ENCODE data around the gene TMEM176A. TPM values are rescaled to one million over a fixed set of nuclear protein-coding genes. Genes with fewer than 3 reads are reported as not detected.

The TMEM176A gene
- total RNA-seq, 1 donor from 2014 or later = 9.6 TPM

DNA sequence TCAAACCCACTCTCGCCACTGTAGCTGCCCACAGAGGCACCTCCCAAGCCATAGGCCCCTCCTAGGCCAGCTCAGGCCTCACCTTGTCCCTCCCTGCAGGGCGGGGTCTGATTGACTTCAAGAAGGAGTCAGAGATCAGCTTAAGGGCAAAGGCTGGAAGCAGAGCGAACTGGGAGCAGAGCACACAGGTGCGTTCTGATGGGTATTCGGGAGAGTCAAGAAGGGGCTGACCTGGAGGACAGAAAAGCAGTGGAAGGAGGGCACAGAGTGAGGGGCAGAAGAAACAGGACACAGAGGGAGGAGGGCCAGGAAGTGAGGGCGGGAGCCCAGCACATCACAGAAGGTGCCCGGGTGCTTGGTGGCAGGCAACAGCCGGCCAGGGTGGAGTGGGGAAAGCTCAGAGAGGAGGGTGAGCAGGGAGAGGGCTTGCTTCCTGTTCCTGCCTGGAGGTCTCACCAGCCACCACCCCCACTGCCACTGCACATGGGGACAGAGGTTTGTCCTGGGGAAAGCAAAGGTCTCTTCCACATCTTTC lies 51.9 kb downstream of the TMEM176A start, which contains the start of gene AOC1:
TSS of gene AOC1 (plus strand) at position 147 of the 535 bp plus-strand sequence. CDS start 3,954 bp downstream, outside the sequence.
- Mint-ChIP-seq H3K27me3 (peaks cover 8% of the 10 kb centered on the region), H3K4me3 (ENCODE audit: low read depth) (no peak within 1 kb of the TSS), H3K36me3 (ENCODE audit: insufficient read depth) (no peaks in the 10 kb centered on the region), H3K9me3 (ENCODE audit: low read depth) (no peaks in the 10 kb centered on the region), H3K4me1 (ENCODE audit: low read depth) (peaks cover 3% of the 10 kb centered on the region), H3K27ac (no peak within 1 kb of the TSS)
- DNase-seq (ENCODE audit: low spot score, unreplicated experiment) = no peak
- no peak for TF ChIP-seq CTCF (IDR thresholded peaks at IDR 0.05; ENCODE audit: unreplicated experiment)

- Mint-ChIP-seq H3K27me3 (peaks cover 8% of the 10 kb centered on the region), H3K27ac (no peak overlapping the region), H3K4me1 (ENCODE audit: low read depth) (peaks cover 2% of the 10 kb centered on the region), H3K9me3 (ENCODE audit: low read depth) (no peaks in the 10 kb centered on the region), H3K4me3 (ENCODE audit: low read depth) (no peak overlapping the region), H3K36me3 (ENCODE audit: insufficient read depth) (no peaks in the 10 kb centered on the region)
- no peak for DNase-seq (ENCODE audit: low spot score, unreplicated experiment)
- TF ChIP-seq CTCF (IDR thresholded peaks at IDR 0.05; ENCODE audit: unreplicated experiment) = no peak
Observed at GRCh38 chr7:150854066-150855000, 53.8 kb downstream of the TMEM176A start.

Other genes with a start within 250 kb of the TMEM176A start
- not detected in 2 replicates for gene GIMAP4, start 233.4 kb upstream of the TMEM176A start, total RNA-seq
- gene GIMAP6, start 168.4 kb upstream of the TMEM176A start, total RNA-seq = not detected in 2 replicates
- gene GIMAP2, start 115.1 kb upstream of the TMEM176A start, total RNA-seq = not detected in 2 replicates
- not detected in 2 replicates for gene GIMAP1, start 84.2 kb upstream of the TMEM176A start, total RNA-seq
- not detected in 2 replicates for gene GIMAP5, start 63.4 kb upstream of the TMEM176A start, total RNA-seq
- gene TMEM176B, start 405 bp upstream of the TMEM176A start, total RNA-seq = 8.9 TPM in 2 replicates
- 1.9 and 2.9 TPM in 2 replicates for gene AOC1, start 51.7 kb downstream of the TMEM176A start, total RNA-seq
- gene KCNH2, start 177.6 kb downstream of the TMEM176A start, total RNA-seq = 6.9 and 9.4 TPM in 2 replicates
- gene NOS3, start 190.2 kb downstream of the TMEM176A start, total RNA-seq = 0.74 and 1.1 TPM in 2 replicates
- 0.58 and 0.79 TPM in 2 replicates for gene ATG9B, start 223.7 kb downstream of the TMEM176A start, total RNA-seq
- 36.0 and 36.2 TPM in 2 replicates for gene ABCB8, start 227.7 kb downstream of the TMEM176A start, total RNA-seq
- gene ASIC3, start 247.8 kb downstream of the TMEM176A start, total RNA-seq = 3.5 and 5.1 TPM in 2 replicates